Measurements from ENCODE around the gene LAT. TPM values are rescaled to one million over a fixed set of nuclear protein-coding genes. Genes with fewer than 3 reads are reported as not detected.

Gene LAT
- total RNA-seq, 1 donor from 2014 or later: 234 TPM

DNA sequence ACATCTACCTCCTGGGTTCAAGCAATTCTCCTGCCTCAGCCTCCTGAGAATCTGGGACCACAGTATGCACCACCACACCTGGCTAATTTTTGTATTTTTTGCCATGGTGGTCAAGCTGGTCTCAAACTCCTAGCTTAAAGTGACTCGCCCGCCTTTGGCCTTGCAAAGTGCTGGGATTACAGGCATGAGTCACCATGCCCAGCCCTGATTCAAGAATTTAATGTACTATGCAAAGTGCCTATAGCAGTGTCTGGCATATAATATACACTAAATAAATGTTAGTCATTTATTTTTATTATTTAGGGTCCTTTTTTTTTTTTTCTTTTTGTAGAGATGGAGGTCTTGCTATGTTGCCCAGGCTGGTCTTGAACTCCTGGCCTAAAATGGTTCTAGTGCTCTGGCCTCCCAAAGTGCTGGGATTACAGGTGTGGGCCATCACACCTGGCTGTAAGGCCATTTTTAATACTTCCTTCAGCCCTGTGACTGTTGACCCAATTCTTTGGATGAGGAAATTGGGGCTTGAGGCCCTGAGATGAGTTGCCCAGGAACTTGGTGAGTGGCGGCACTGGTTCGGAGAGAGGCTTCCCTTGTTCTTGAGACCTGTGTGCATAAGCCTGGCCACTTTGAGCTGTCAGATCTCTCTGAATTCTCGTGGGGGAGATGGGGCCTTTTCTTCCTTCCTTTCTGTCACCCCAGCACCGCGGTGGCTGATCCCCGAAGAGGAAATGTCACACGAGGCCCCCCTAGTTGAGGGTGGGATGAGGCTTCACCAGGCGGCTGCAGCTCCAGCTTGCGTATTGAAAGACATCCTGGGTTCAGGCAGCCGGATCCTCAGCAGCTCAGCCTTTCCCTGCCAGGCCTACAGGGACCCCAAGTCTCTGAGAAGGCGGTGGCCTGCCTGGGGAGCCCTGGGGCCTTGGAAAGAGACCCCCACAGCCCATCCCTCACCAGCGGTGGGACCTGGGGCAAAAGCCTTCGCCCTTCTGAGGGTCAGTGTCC is 38.7 kb downstream of the LAT start:
- no peaks in the 10 kb centered on the region for H3K9me3 Mint-ChIP-seq
- DNase-seq (ENCODE audit: low spot score): no peak
- intact Hi-C loops (cut with micrococcal nuclease): loop anchor here (10.0 kb wide), 1 partner anchor 801 kb away; the partner anchor contains the start of gene MVP
- no peaks in the 10 kb centered on the region for H3K36me3 Mint-ChIP-seq (ENCODE audit: low read depth)
- peaks cover 55% of the 10 kb centered on the region for H3K4me1 Mint-ChIP-seq (ENCODE audit: low read depth)
- H3K4me3 Mint-ChIP-seq: no peak overlapping the region
- no peak overlapping the region for H3K27ac Mint-ChIP-seq
- no peaks in the 10 kb centered on the region for H3K27me3 Mint-ChIP-seq (ENCODE audit: insufficient read depth)

DNA sequence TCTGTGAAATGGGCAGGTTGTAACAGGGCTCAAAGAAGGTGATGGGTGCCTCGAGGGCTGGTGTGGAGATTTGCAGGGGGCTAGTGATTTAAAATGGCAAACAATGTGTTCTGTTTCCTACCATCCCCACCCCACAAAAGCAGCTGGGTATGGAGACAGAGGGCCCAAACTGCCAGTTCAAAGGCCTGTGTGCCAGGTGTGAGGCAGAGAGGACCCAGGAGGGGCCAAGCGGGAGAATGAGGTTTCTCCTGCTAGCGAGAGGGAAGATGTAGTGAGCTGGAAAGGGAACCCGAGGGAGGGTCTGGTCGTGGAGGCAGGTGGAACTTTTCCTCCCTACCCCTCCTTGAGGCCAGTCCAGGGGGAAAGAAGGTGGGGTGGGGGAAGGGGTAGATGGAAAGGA is 39.4 kb downstream of the LAT start:
- H3K27me3 Mint-ChIP-seq (ENCODE audit: insufficient read depth): no peaks in the 10 kb centered on the region
- H3K9me3 Mint-ChIP-seq: no peaks in the 10 kb centered on the region
- intact Hi-C loops (cut with micrococcal nuclease): loop anchor here (10.0 kb wide), 1 partner anchor 801 kb away; the partner anchor contains the start of gene MVP
- H3K27ac Mint-ChIP-seq: peak overlapping the region; percentile 31
- no peaks in the 10 kb centered on the region for H3K36me3 Mint-ChIP-seq (ENCODE audit: low read depth)
- H3K4me1 Mint-ChIP-seq (ENCODE audit: low read depth): peaks cover 62% of the 10 kb centered on the region
- DNase-seq (ENCODE audit: low spot score): no peak
- no peak overlapping the region for H3K4me3 Mint-ChIP-seq

DNA sequence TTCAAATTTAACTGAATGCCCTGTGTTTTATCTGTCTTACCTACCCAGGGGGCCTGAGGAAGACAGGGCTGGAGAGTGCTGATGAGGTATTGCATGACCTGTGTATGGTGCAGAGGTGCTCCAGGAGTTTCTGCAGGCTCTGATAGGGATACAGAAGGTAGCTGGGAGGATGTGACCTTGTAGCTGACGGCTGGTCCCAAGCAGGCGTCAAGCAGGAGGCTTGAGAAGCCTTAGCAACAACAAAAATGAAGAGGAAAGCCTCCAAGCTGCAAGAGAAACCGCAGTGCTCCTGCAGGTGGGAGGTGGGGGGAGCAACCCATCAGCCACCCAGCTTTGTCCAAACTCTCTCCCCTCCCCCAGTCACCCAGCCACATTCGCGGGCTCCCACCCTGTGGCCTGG is 40.4 kb downstream of the LAT start:
- no peaks in the 10 kb centered on the region for H3K36me3 Mint-ChIP-seq (ENCODE audit: low read depth)
- peak overlapping the region; percentile 12 for H3K27ac Mint-ChIP-seq
- intact Hi-C loops (cut with micrococcal nuclease): loop anchor here (5.0 to 10.0 kb wide), 2 partner anchors 203 to 800 kb away; partner anchors contain the start of genes ATXN2L and MVP
- peaks cover 65% of the 10 kb centered on the region for H3K4me1 Mint-ChIP-seq (ENCODE audit: low read depth)
- peak overlapping the region; percentile 19 for H3K4me3 Mint-ChIP-seq
- H3K27me3 Mint-ChIP-seq (ENCODE audit: insufficient read depth): no peaks in the 10 kb centered on the region
- no peaks in the 10 kb centered on the region for H3K9me3 Mint-ChIP-seq
- DNase-seq (ENCODE audit: low spot score): no peak

DNA sequence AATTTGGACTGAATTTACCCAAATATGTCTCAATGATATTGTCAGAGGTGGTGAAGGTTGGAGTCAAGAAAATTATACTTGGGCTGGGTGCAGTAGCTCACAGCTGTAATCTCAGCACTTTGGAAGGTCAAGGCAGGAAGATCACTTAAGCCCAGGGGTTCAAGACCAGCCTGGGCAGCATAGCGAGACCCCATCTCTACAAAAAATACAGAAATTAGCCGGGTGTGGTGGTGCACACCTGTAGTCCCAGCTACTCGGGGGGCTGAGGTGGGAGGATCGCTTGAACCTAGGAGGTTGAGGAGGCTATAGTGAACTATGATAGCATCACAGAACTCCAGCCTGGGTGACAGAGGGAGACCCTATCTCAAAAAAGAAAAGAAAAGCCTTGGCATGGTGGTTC is 40.9 kb downstream of the LAT start:
- Mint-ChIP-seq H3K4me3 (no peak overlapping the region), H3K9me3 (no peaks in the 10 kb centered on the region), H3K4me1 (ENCODE audit: low read depth) (peaks cover 65% of the 10 kb centered on the region), H3K27ac (no peak overlapping the region), H3K27me3 (ENCODE audit: insufficient read depth) (no peaks in the 10 kb centered on the region), H3K36me3 (ENCODE audit: low read depth) (no peaks in the 10 kb centered on the region)
- intact Hi-C loops (cut with micrococcal nuclease): loop anchor here (5.0 to 10.0 kb wide), 2 partner anchors 203 to 799 kb away; partner anchors contain the start of genes ATXN2L and MVP
- no peak for DNase-seq (ENCODE audit: low spot score)

DNA sequence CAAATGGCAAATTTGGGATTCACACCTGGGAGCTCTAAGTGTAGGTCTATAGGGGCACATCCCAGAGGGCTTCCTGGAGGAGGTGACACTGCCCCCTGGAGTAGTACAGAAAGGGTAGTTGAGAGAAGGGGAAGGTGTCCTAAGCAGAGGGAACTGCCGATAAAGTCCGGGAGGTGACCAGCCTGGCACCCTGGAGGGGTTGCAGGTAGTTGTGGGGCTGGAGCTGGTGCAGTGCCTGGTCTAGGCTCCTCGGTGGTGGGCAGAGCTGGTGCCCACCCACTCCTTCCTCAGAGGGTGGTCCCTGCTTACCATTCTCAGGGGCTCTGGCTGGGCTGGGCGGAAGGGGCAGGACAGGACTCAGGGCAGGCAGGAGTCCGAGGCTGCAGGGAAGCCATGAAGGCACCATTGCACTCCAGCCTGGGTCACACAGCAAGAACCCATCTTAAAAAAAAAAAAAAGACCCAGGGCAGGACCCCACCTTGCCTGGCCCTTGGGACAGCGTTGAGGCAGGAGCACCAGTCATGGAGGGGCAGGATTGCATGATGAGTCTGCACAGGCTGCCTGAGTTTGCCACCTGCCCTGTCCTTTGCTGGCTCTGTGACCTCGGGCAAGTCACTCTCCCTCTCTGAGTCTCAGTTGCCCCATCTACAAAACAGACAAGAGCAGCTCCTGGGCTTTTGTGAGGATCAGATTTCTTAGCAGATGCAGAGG is 43.8 kb downstream of the LAT start:
- peaks cover 44% of the 10 kb centered on the region for H3K4me1 Mint-ChIP-seq (ENCODE audit: low read depth)
- no peak overlapping the region for H3K4me3 Mint-ChIP-seq
- peak overlapping the region; percentile 74 for H3K27ac Mint-ChIP-seq
- no peak for DNase-seq (ENCODE audit: low spot score)
- no peaks in the 10 kb centered on the region for H3K9me3 Mint-ChIP-seq
- intact Hi-C loops (cut with micrococcal nuclease): loop anchor here (1.0 to 10.0 kb wide), 6 partner anchors 8 to 796 kb away; partner anchors contain the start of genes ATXN2L, MVP and SPNS1
- peaks cover 2% of the 10 kb centered on the region for H3K27me3 Mint-ChIP-seq (ENCODE audit: insufficient read depth)
- no peaks in the 10 kb centered on the region for H3K36me3 Mint-ChIP-seq (ENCODE audit: low read depth)

DNA sequence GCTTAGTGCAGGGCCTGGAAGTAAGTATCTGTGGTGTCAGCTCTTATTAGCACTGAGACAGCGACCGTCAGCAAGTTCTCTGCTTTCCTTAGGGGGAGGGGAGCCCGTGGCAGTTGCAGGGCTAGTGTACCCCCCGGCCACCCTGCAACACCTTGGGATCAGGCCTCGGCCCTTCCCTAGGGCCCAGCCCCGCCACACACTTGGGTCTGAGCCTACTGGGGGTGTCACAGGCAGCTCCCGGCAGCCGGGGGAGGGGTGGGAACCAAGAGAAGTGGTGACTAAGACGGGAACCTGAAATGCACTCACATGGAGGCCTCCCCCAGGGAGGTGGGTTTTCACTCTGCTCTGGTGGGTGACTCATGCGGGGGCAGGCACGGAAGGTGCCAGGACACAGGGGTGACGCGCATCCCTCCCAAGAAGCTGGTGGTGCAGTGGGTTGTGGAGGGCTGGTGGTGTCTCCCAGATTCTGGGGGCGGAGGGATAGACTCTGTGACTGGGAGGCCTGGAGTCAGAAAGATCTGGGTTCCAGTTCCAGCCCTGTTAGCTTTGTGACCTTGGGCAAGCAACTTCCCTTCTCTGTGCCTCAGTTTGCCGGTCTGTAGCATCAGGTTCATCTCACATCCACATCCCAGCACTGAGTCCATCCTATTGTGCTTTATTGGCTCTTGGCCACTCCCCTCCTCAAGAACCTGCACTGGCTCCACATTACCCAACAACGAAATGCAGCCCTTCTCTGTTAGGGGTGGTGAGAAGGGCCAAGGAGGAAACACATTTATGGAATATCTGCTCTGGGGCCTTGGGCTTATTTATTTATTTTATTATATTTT is 44.5 kb downstream of the LAT start:
- Mint-ChIP-seq H3K27ac (peak overlapping the region; percentile 74), H3K4me1 (ENCODE audit: low read depth) (peaks cover 38% of the 10 kb centered on the region), H3K36me3 (ENCODE audit: low read depth) (no peaks in the 10 kb centered on the region), H3K4me3 (no peak overlapping the region), H3K9me3 (no peaks in the 10 kb centered on the region), H3K27me3 (ENCODE audit: insufficient read depth) (peaks cover 2% of the 10 kb centered on the region)
- peak; percentile 55 for DNase-seq (ENCODE audit: low spot score)
- intact Hi-C loops (cut with micrococcal nuclease): loop anchor here (1.0 to 10.0 kb wide), 6 partner anchors 9 to 795 kb away; partner anchors contain the start of genes ATXN2L, MVP and SPNS1

DNA sequence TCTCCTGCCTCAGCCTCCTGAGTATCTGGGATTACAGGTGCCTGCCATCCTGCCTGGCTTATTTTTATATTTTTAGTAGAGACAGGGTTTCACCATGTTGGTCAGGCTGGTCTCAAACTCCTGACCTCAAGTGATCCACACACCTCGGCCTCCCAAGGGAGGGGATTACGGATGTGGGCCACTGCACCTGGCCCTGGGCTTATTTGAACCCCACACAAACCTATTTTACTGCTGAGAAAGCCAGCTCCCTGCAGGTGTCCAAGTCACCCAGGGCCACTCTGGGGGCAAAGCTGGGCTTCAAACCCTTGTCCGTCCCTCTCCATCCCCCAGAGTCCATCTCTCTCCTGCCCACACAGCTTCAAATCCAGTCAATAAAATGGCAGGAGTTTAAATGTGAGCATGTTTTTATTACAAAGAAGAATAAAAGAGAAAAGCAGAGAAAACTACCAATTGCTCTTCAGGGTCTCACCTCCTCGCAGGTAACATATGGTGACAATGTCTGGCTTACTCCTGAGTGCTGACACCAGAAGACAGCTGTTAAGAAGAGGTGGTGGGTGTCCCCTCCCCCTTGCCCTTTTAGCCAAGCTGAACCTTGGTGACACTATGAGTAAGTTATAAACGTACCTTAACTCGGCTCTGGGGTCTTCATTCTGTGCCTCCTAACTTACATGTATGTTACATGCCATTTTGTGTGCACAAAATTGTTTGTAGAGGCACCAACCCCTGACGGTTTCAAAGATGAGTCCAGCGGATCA is 45.4 kb downstream of the LAT start:
- no peaks in the 10 kb centered on the region for H3K9me3 Mint-ChIP-seq
- H3K27me3 Mint-ChIP-seq (ENCODE audit: insufficient read depth): peaks cover 2% of the 10 kb centered on the region
- H3K4me3 Mint-ChIP-seq: no peak overlapping the region
- H3K4me1 Mint-ChIP-seq (ENCODE audit: low read depth): peaks cover 33% of the 10 kb centered on the region
- peak overlapping the region; percentile 79 for H3K27ac Mint-ChIP-seq
- intact Hi-C loops (cut with micrococcal nuclease): no loop called here
- H3K36me3 Mint-ChIP-seq (ENCODE audit: low read depth): no peaks in the 10 kb centered on the region
- no peak for DNase-seq (ENCODE audit: low spot score)

Other genes with a start within 250 kb of the LAT start
- 2.4 and 5.3 TPM in 2 replicates for gene NPIPB9, start 233.3 kb upstream of the LAT start, total RNA-seq
- gene ATXN2L, start 162.1 kb upstream of the LAT start, total RNA-seq: 319 and 337 TPM in 2 replicates
- 261 and 264 TPM in 2 replicates for gene TUFM, start 138.7 kb upstream of the LAT start, total RNA-seq
- 54.2 and 56.2 TPM in 2 replicates for gene SH2B1, start 121.2 kb upstream of the LAT start, total RNA-seq
- 2.6 and 3.3 TPM in 2 replicates for gene ATP2A1, start 106.6 kb upstream of the LAT start, total RNA-seq
- 18.3 and 21.1 TPM in 2 replicates for gene RABEP2, start 59.8 kb upstream of the LAT start, total RNA-seq
- not detected in 2 replicates for gene CD19, start 53.1 kb upstream of the LAT start, total RNA-seq
- 110 and 111 TPM in 2 replicates for gene NFATC2IP, start 34.1 kb upstream of the LAT start, total RNA-seq
- gene SPNS1, start 10.3 kb upstream of the LAT start, total RNA-seq: 21.2 and 26.9 TPM in 2 replicates

Measured in activated T-helper 1 cell treated with anti-CD3 and anti-CD28 coated beads, Interleukin-12 subunit alpha, Interleukin-12 subunit beta, Interleukin-2, Interleukin-4 antibody, amounts not matched to agents 30 ng/mL and 10 ng/mL and 1 ng/mL, durations not matched to agents 14 hours and 24 hours and 36 hours (primary cell).